ENCODE measurements around the gene PACS2. TPM values are rescaled to one million over a fixed set of nuclear protein-coding genes. Genes with fewer than 3 reads are reported as not detected.

PACS2 gene
- total and polyA plus RNA-seq, 2 donors (not counting 3 experiments of a cell fraction or from before 2014, with no cell fraction given), result 52.7 to 86.3 TPM

GRCh38 chr14:105368910-105369652 is 54.5 kb downstream of the PACS2 start:
- Histone ChIP-seq H3K27ac (ENCODE audit: insufficient read depth, low read depth, low read length) (no peak overlapping the region), H4K20me1 (replicated peaks; ENCODE audit: control insufficient read depth, extremely low read depth, insufficient read depth, low read length) (no peaks in the 10 kb centered on the region), H3K27me3 (ENCODE audit: control insufficient read depth in 2 of 2, insufficient read depth in 2 of 2, low read length in 2 of 2) (no peaks in the 10 kb centered on the region), H3K79me2 (ENCODE audit: control insufficient read depth, insufficient read depth, low read length) (no peaks in the 10 kb centered on the region), H3K9ac (replicated peaks; ENCODE audit: extremely low read depth, insufficient read depth, low read length) (no peak overlapping the region), H3K4me1 (ENCODE audit: control insufficient read depth, extremely low read depth, insufficient read depth, low read length) (no peaks in the 10 kb centered on the region), H3K4me3 (replicated peaks in 1 of 3; ENCODE audit: insufficient read depth in 1 of 3, low read depth in 1 of 3, low read length in 3 of 3) (no peak overlapping the region), H3K9me1 (replicated peaks; ENCODE audit: control insufficient read depth, extremely low read depth, insufficient read depth, low read length) (no peaks in the 10 kb centered on the region), H2AFZ (ENCODE audit: low read depth, low read length) (no peak overlapping the region), H3K4me2 (ENCODE audit: insufficient read depth, low read length) (no peak overlapping the region), H3K36me3 (ENCODE audit: control insufficient read depth in 2 of 2, extremely low read depth in 1 of 2, insufficient read depth in 2 of 2, low read length in 2 of 2) (peaks cover 0 to 4% of the 10 kb centered on the region in 2 experiments), H3K9me3 (replicated peaks; ENCODE audit: control insufficient read depth, insufficient read depth, low read length) (no peaks in the 10 kb centered on the region)
- dilution Hi-C loops (cut with MboI; ENCODE audit: extremely low pct_ligation_motif_present, low sequenced_read_pairs), result no loop called here
- no peak for TF ChIP-seq POLR2AphosphoS5 (IDR thresholded peaks at IDR 0.05; ENCODE audit: insufficient read depth, low read depth, low read length)
- no peak for TF ChIP-seq MAX (IDR thresholded peaks at IDR 0.05; ENCODE audit: insufficient read depth, insufficient read length)
- TF ChIP-seq POLR2A (IDR thresholded peaks at IDR 0.05; ENCODE audit: low read depth, low read length), result no peak
- TF ChIP-seq EZH2 (IDR thresholded peaks at IDR 0.05; ENCODE audit: borderline replicate concordance, low read depth, low read length, severe bottlenecking), result no peak
- no peak for TF ChIP-seq FOS (IDR thresholded peaks at IDR 0.05; ENCODE audit: borderline replicate concordance, insufficient read depth, low read length)
- no peak for TF ChIP-seq GATA2 (IDR thresholded peaks at IDR 0.05; ENCODE audit: insufficient read depth, insufficient read length, low read depth, low read length)
- intact Hi-C loops (cut with micrococcal nuclease), result no loop called here
- FAIRE-seq (no peak), DNase-seq (ENCODE audit: low read depth, low spot score) (no peak)
- BruUV-seq (replicated peaks), result no TSS peak
- CTCF ChIA-PET, result interaction anchor here (0.6 to 6.3 kb wide), 4 partner anchors 23 to 164 kb away, joined by 3 to 239 read pairs (median 11); partner anchors contain the start of gene TEDC1
- POLR2A ChIA-PET, result no interaction called here

GRCh38 chr14:105369653-105370040 is 55.1 kb downstream of the PACS2 start:
- BruUV-seq (replicated peaks), result no TSS peak

More at GRCh38 chr14:105369653-105370040, 55.1 kb downstream of the PACS2 start:
- Histone ChIP-seq H3K9ac (replicated peaks; ENCODE audit: extremely low read depth, insufficient read depth, low read length) (no peak overlapping the region), H3K4me1 (ENCODE audit: control insufficient read depth, extremely low read depth, insufficient read depth, low read length) (no peaks in the 10 kb centered on the region), H2AFZ (ENCODE audit: low read depth, low read length) (no peak overlapping the region), H3K27ac (ENCODE audit: insufficient read depth, low read depth, low read length) (no peak overlapping the region), H3K79me2 (ENCODE audit: control insufficient read depth, insufficient read depth, low read length) (no peaks in the 10 kb centered on the region), H3K36me3 (ENCODE audit: control insufficient read depth in 2 of 2, extremely low read depth in 1 of 2, insufficient read depth in 2 of 2, low read length in 2 of 2) (peaks cover 0 to 4% of the 10 kb centered on the region in 2 experiments), H4K20me1 (replicated peaks; ENCODE audit: control insufficient read depth, extremely low read depth, insufficient read depth, low read length) (no peaks in the 10 kb centered on the region), H3K4me3 (replicated peaks in 1 of 3; ENCODE audit: insufficient read depth in 1 of 3, low read depth in 1 of 3, low read length in 3 of 3) (no peak overlapping the region), H3K4me2 (ENCODE audit: insufficient read depth, low read length) (no peak overlapping the region), H3K9me3 (replicated peaks; ENCODE audit: control insufficient read depth, insufficient read depth, low read length) (no peaks in the 10 kb centered on the region), H3K9me1 (replicated peaks; ENCODE audit: control insufficient read depth, extremely low read depth, insufficient read depth, low read length) (no peaks in the 10 kb centered on the region), H3K27me3 (ENCODE audit: control insufficient read depth in 2 of 2, insufficient read depth in 2 of 2, low read length in 2 of 2) (no peaks in the 10 kb centered on the region)
- TF ChIP-seq JUN (IDR thresholded peaks at IDR 0.05; ENCODE audit: borderline replicate concordance, insufficient read depth, insufficient read length, low read depth) (no peak), EZH2 (IDR thresholded peaks at IDR 0.05; ENCODE audit: borderline replicate concordance, low read depth, low read length, severe bottlenecking) (no peak), POLR2A (IDR thresholded peaks at IDR 0.05; ENCODE audit: low read depth, low read length) (no peak), MYC (IDR thresholded peaks at IDR 0.05; ENCODE audit: low read depth, low read length) (no peak), FOS (IDR thresholded peaks at IDR 0.05; ENCODE audit: borderline replicate concordance, insufficient read depth, low read length) (no peak), POLR2AphosphoS5 (IDR thresholded peaks at IDR 0.05; ENCODE audit: insufficient read depth, low read depth, low read length) (no peak), CTCF (IDR thresholded peaks at IDR 0.05; ENCODE audit: extremely low read depth in 1 of 2, insufficient read depth in 1 of 2, low read depth in 1 of 2, low read length in 2 of 2) (no peak), GATA2 (IDR thresholded peaks at IDR 0.05; ENCODE audit: insufficient read depth, insufficient read length, low read depth, low read length) (no peak), MAX (IDR thresholded peaks at IDR 0.05; ENCODE audit: insufficient read depth, insufficient read length) (no peak)
- ChIA-PET CTCF (interaction anchor here (0.8 to 6.3 kb wide), 12 partner anchors 24 to 163 kb away, joined by 3 to 239 read pairs (median 14); partner anchors contain the start of genes CRIP1 and TEDC1), POLR2A (no interaction called here)
- intact Hi-C loops (cut with micrococcal nuclease) (no loop called here), dilution Hi-C loops (cut with MboI; ENCODE audit: extremely low pct_ligation_motif_present, low sequenced_read_pairs) (no loop called here)
- no peak for DNase-seq (ENCODE audit: low read depth, low spot score)
- no peak for FAIRE-seq
